Measurements from ENCODE around the gene TMEM123.

DNA sequence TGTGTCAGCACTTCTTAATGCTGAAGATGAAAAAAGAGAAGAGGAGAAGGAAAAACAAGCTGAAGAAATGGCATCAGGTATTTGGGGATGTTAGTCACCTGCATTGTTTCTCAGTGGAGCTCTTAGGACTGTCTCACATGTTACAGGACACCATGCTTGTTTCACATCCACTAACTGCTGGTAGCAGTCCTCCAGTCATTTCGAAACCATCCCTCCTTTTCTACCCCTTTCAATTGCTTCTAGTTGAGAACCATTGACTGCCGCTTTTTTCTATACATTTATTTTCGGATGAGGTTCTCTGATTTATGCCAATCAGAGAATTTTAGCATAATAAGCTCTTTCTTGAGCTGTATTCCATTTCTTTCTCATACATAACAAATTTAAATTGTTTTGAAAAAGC lies 84.1 kb downstream of the TMEM123 start:
- TF ChIP-seq, protein P1, sequence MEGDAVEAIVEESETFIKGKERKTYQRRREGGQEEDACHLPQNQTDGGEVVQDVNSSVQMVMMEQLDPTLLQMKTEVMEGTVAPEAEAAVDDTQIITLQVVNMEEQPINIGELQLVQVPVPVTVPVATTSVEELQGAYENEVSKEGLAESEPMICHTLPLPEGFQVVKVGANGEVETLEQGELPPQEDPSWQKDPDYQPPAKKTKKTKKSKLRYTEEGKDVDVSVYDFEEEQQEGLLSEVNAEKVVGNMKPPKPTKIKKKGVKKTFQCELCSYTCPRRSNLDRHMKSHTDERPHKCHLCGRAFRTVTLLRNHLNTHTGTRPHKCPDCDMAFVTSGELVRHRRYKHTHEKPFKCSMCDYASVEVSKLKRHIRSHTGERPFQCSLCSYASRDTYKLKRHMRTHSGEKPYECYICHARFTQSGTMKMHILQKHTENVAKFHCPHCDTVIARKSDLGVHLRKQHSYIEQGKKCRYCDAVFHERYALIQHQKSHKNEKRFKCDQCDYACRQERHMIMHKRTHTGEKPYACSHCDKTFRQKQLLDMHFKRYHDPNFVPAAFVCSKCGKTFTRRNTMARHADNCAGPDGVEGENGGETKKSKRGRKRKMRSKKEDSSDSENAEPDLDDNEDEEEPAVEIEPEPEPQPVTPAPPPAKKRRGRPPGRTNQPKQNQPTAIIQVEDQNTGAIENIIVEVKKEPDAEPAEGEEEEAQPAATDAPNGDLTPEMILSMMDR (IDR thresholded peaks at IDR 0.05; ENCODE audit: control extremely low read depth in 1 of 3, insufficient read depth in 1 of 3, low read depth in 1 of 3, low read length in 3 of 3): no peak
- TF ChIP-seq RNF2 (IDR thresholded peaks at IDR 0.05; ENCODE audit: borderline replicate concordance, low read depth, low read length, missing control alignments, poor library complexity, severe bottlenecking): no peak
- TF ChIP-seq POLR2AphosphoS5 (IDR thresholded peaks at IDR 0.05; ENCODE audit: low read depth, low read length): no peak
- TF ChIP-seq TCF12 (IDR thresholded peaks at IDR 0.05; ENCODE audit: low read depth, low read length): no peak
- TF ChIP-seq EP300 (IDR thresholded peaks at IDR 0.05; ENCODE audit: borderline replicate concordance in 1 of 2, low read depth in 2 of 2, low read length in 2 of 2): no peak
- TF ChIP-seq, protein P2, sequence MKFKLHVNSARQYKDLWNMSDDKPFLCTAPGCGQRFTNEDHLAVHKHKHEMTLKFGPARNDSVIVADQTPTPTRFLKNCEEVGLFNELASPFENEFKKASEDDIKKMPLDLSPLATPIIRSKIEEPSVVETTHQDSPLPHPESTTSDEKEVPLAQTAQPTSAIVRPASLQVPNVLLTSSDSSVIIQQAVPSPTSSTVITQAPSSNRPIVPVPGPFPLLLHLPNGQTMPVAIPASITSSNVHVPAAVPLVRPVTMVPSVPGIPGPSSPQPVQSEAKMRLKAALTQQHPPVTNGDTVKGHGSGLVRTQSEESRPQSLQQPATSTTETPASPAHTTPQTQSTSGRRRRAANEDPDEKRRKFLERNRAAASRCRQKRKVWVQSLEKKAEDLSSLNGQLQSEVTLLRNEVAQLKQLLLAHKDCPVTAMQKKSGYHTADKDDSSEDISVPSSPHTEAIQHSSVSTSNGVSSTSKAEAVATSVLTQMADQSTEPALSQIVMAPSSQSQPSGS (IDR thresholded peaks at IDR 0.05; ENCODE audit: low read length): no peak
- TF ChIP-seq JUN (IDR thresholded peaks at IDR 0.05; ENCODE audit: low read depth, low read length): no peak
